Neural progenitor cell (in vitro differentiated cells): ENCODE data around the gene SEBOX. TPM values are rescaled to one million over a fixed set of nuclear protein-coding genes. Genes with fewer than 3 reads are reported as not detected.

Experiments
- DNase-seq: peaks from one replicate; pipeline ENCODE4 v3.0.0-alpha.2; 2016; ENCODE audit warnings: low spot score
- H2AFZ ChIP-seq: fragments of 200-600 bp; sonication (generic); replicated peaks from 2 replicates; pipeline ENCODE4 v1.6.1; 2016; ENCODE audit warnings: antibody characterized with exemption
- H3F3A ChIP-seq: fragments of 200-600 bp; sonication (generic); 2 replicates; pipeline ENCODE4 v1.6.1; 2016; ENCODE audit warnings: antibody characterized with exemption, low read depth
- H3K27ac ChIP-seq: fragments of 200-600 bp; sonication (generic); 2 replicates; pipeline ENCODE4 v1.5.1; 2016; ENCODE audit warnings: mild to moderate bottlenecking
- H3K27me3 ChIP-seq: fragments of 200-600 bp; sonication (generic); 2 replicates; pipeline ENCODE4 v1.6.1; 2016; ENCODE audit warnings: mild to moderate bottlenecking, moderate library complexity
- H3K36me3 ChIP-seq: fragments of 200-600 bp; sonication (generic); 2 replicates; pipeline ENCODE4 v1.5.1; 2016
- H3K4me1 ChIP-seq: fragments of 200-600 bp; sonication (generic); 2 replicates; pipeline ENCODE4 v1.6.1; 2016; ENCODE audit warnings: mixed run types
- H3K4me2 ChIP-seq: fragments of 200-600 bp; sonication (generic); 2 replicates; pipeline ENCODE4 v1.6.1; 2016
- H3K4me3 ChIP-seq: fragments of 200-600 bp; sonication (generic); 2 replicates; pipeline ENCODE4 v1.5.1; 2016
- H3K79me2 ChIP-seq: fragments of 200-600 bp; sonication (generic); 2 replicates; pipeline ENCODE4 v1.6.1; 2016; ENCODE audit warnings: low read depth
- H3K9ac ChIP-seq: fragments of 200-600 bp; sonication (generic); 2 replicates; pipeline ENCODE4 v1.6.1; 2016
- H3K9me3 ChIP-seq: fragments of 200-600 bp; sonication (generic); 2 replicates; pipeline ENCODE4 v1.5.1; 2016; ENCODE audit warnings: low read depth
- H4K20me1 ChIP-seq: fragments of 200-600 bp; sonication (generic); 2 replicates; pipeline ENCODE4 v1.6.1; 2016; ENCODE audit warnings: low read depth
- H3K27ac Mint-ChIP-seq: 3 replicates; pipeline ENCODE4 v1.8.0; 2021; ENCODE audit warnings: mixed read lengths
- H3K27me3 Mint-ChIP-seq: 2 replicates; pipeline ENCODE4 v1.8.0; 2022; ENCODE audit warnings: low read depth, mild to moderate bottlenecking, inconsistent platforms, moderate library complexity, mixed read lengths; ENCODE audit not compliant: insufficient read depth
- H3K36me3 Mint-ChIP-seq: 3 replicates; pipeline ENCODE4 v1.8.0; 2021; ENCODE audit warnings: mixed read lengths
- H3K4me1 Mint-ChIP-seq: 3 replicates; pipeline ENCODE4 v1.8.0; 2021; ENCODE audit warnings: mixed read lengths
- H3K4me3 Mint-ChIP-seq: 3 replicates; pipeline ENCODE4 v1.8.0; 2021; ENCODE audit warnings: mild to moderate bottlenecking, moderate library complexity, mixed read lengths
- H3K9me3 Mint-ChIP-seq: 3 replicates; pipeline ENCODE4 v1.8.0; 2020; ENCODE audit warnings: mixed read lengths
- CTCF ChIP-seq: fragments of 200-600 bp; sonication (generic); IDR thresholded peaks from 2 replicates; pipeline ENCODE4 v1.5.1; 2017; ENCODE audit warnings: antibody characterized with exemption, mild to moderate bottlenecking
- EZH2 ChIP-seq: fragments of 200-600 bp; sonication (generic); IDR thresholded peaks from 2 replicates; pipeline ENCODE4 v1.6.1; 2017; ENCODE audit warnings: antibody characterized with exemption, mild to moderate bottlenecking, moderate library complexity
- EZH2phosphoT487 ChIP-seq: fragments of 200-600 bp; sonication (generic); IDR thresholded peaks from 2 replicates; pipeline ENCODE4 v1.6.1; 2017; ENCODE audit warnings: antibody characterized with exemption
- total RNA-seq: library from RNA; depleted of rRNA; stranded (reverse); fragments of >200 nt; gene quantifications from 2 replicates; pipeline ENCODE4 v1.2.3, GENCODE V29; 2015; ENCODE audit warnings: low replicate concordance

Gene SEBOX
- total RNA-seq, 1 donor from 2014 or later: not detected

- Histone ChIP-seq H4K20me1 (no peaks in the 10 kb centered on the region), H3K27ac (no peak overlapping the region), H3K79me2 (no peaks in the 10 kb centered on the region), H3K9ac (no peak overlapping the region), H3K36me3 (no peaks in the 10 kb centered on the region), H3K4me2 (no peak overlapping the region), H3K4me3 (no peak overlapping the region), H3K9me3 (no peaks in the 10 kb centered on the region), H3K27me3 (peaks cover 26% of the 10 kb centered on the region), H3K4me1 (no peaks in the 10 kb centered on the region), H3F3A (no peaks in the 10 kb centered on the region), H2AFZ (no peak overlapping the region)
- no peak for DNase-seq
- peaks cover 13% of the 10 kb centered on the region for H3K4me1 Mint-ChIP-seq
- H3K36me3 Mint-ChIP-seq: peaks cover 14% of the 10 kb centered on the region
- H3K27me3 Mint-ChIP-seq: peaks cover 12% of the 10 kb centered on the region
- no peaks in the 10 kb centered on the region for H3K9me3 Mint-ChIP-seq
- no peak overlapping the region for H3K4me3 Mint-ChIP-seq
- TF ChIP-seq CTCF (no peak), EZH2 (no peak), EZH2phosphoT487 (no peak)
- peak overlapping the region; percentile 64 for H3K27ac Mint-ChIP-seq
Measured at GRCh38 chr17:28397687-28398279, 32.8 kb upstream of the SEBOX start.

GRCh38 chr17:28397275-28397674 lies 32.3 kb upstream of the SEBOX start:
- Histone ChIP-seq H3F3A (no peaks in the 10 kb centered on the region), H3K4me3 (no peak overlapping the region), H3K36me3 (no peaks in the 10 kb centered on the region), H3K27ac (no peak overlapping the region), H3K79me2 (no peaks in the 10 kb centered on the region), H3K9ac (no peak overlapping the region), H3K9me3 (no peaks in the 10 kb centered on the region), H4K20me1 (no peaks in the 10 kb centered on the region), H3K4me2 (no peak overlapping the region), H2AFZ (no peak overlapping the region), H3K4me1 (no peaks in the 10 kb centered on the region), H3K27me3 (peaks cover 21% of the 10 kb centered on the region)
- no peak for DNase-seq
- no peaks in the 10 kb centered on the region for H3K9me3 Mint-ChIP-seq
- peaks cover 13% of the 10 kb centered on the region for H3K4me1 Mint-ChIP-seq
- peaks cover 12% of the 10 kb centered on the region for H3K27me3 Mint-ChIP-seq
- peaks cover 14% of the 10 kb centered on the region for H3K36me3 Mint-ChIP-seq
- peak overlapping the region; percentile 69 for H3K27ac Mint-ChIP-seq
- no peak overlapping the region for H3K4me3 Mint-ChIP-seq
- TF ChIP-seq EZH2 (no peak), EZH2phosphoT487 (no peak), CTCF (no peak)

GRCh38 chr17:28396635-28397239 lies 31.7 kb upstream of the SEBOX start:
- H3K4me1 Mint-ChIP-seq: peaks cover 13% of the 10 kb centered on the region
- Histone ChIP-seq H3K79me2 (no peaks in the 10 kb centered on the region), H3K4me2 (no peak overlapping the region), H3K9ac (no peak overlapping the region), H3K4me3 (no peak overlapping the region), H3F3A (no peaks in the 10 kb centered on the region), H4K20me1 (no peaks in the 10 kb centered on the region), H3K27me3 (peaks cover 16% of the 10 kb centered on the region), H3K27ac (no peak overlapping the region), H3K36me3 (no peaks in the 10 kb centered on the region), H2AFZ (no peak overlapping the region), H3K4me1 (no peaks in the 10 kb centered on the region), H3K9me3 (no peaks in the 10 kb centered on the region)
- no peak overlapping the region for H3K27ac Mint-ChIP-seq
- no peak overlapping the region for H3K4me3 Mint-ChIP-seq
- no peaks in the 10 kb centered on the region for H3K9me3 Mint-ChIP-seq
- TF ChIP-seq CTCF: no peak
- TF ChIP-seq EZH2phosphoT487: no peak
- peaks cover 14% of the 10 kb centered on the region for H3K36me3 Mint-ChIP-seq
- DNase-seq: no peak
- peaks cover 11% of the 10 kb centered on the region for H3K27me3 Mint-ChIP-seq
